Right atrium auricular region (tissue), 2 donors: ENCODE data around the gene CSTPP1. TPM values are rescaled to one million over a fixed set of nuclear protein-coding genes. Genes with fewer than 3 reads are reported as not detected.

Source experiments
- DNase-seq: peaks from one replicate; pipeline ENCODE4 v3.0.0-alpha.2; 2019; ENCODE audit warnings: low spot score
- H3K27ac ChIP-seq, 2 donors: fragments of 200-600 bp; sonication (generic); 1 replicate in 1 of 2; 2 replicates in 1 of 2; pipeline ENCODE4 v1.5.1; 2016 to 2019
- H3K27me3 ChIP-seq, 2 donors: fragments of 200-600 bp; sonication (generic); one replicate each; pipeline versions ENCODE4 v1.5.1 to v1.6.0; 2017 to 2019
- H3K36me3 ChIP-seq: fragments of 200-600 bp; sonication (generic); one replicate; pipeline ENCODE4 v1.5.1; 2016
- H3K4me1 ChIP-seq, 2 donors: fragments of 200-600 bp; sonication (generic); one replicate each; pipeline versions ENCODE4 v1.5.1 to v1.6.0; 2017 to 2019
- H3K4me3 ChIP-seq, 2 donors: fragments of 200-600 bp; sonication (generic); 1 replicate in 1 of 2; 2 replicates in 1 of 2; pipeline ENCODE4 v1.5.1; 2017 to 2019; ENCODE audit warnings: mild to moderate bottlenecking in 1 of 2, moderate library complexity in 1 of 2
- H3K9me3 ChIP-seq, 2 donors: fragments of 200-600 bp; sonication (generic); one replicate each; pipeline ENCODE4 v1.5.1; 2019
- CTCF ChIP-seq, 2 donors: fragments of 200-600 bp; sonication (generic); IDR thresholded peaks; one replicate each; pipeline ENCODE4 v1.5.1; 2019; ENCODE audit warnings: antibody characterized with exemption in 2 of 2
- total RNA-seq, 2 donors: library from RNA; depleted of rRNA; stranded (reverse); fragments of >200 nt; gene quantifications; one replicate each; pipeline ENCODE4 v1.1.0, GENCODE V29; 2016

The CSTPP1 gene
- total RNA-seq, 2 donors from 2014 or later, result 8.1 to 14.0 TPM

- no peaks in the 10 kb centered on the region for H3K9me3 ChIP-seq
- H3K36me3 ChIP-seq, result no peaks in the 10 kb centered on the region
- no peak for TF ChIP-seq CTCF (IDR thresholded peaks at IDR 0.05)
These were observed 91.9 kb downstream of the CSTPP1 start for GRCh38 chr11:47028195-47029093.

GRCh38 chr11:47033439-47033838, 96.9 kb downstream of the CSTPP1 start:
- no peaks in the 10 kb centered on the region for H3K27me3 ChIP-seq
- no peak overlapping the region for H3K27ac ChIP-seq
- no peak overlapping the region for H3K4me3 ChIP-seq
- H3K36me3 ChIP-seq, result no peaks in the 10 kb centered on the region
- no peaks in the 10 kb centered on the region for H3K9me3 ChIP-seq
- TF ChIP-seq CTCF (IDR thresholded peaks at IDR 0.05), result no peak
- no peak for DNase-seq
- no peaks in the 10 kb centered on the region for H3K4me1 ChIP-seq

More at GRCh38 chr11:47028195-47029093, 91.9 kb downstream of the CSTPP1 start:
- no peaks in the 10 kb centered on the region for H3K4me1 ChIP-seq
- H3K27me3 ChIP-seq, result no peaks in the 10 kb centered on the region
- DNase-seq, result no peak
- H3K4me3 ChIP-seq, result no peak overlapping the region
- H3K27ac ChIP-seq, result no peak overlapping the region

- no peak overlapping the region for H3K4me3 ChIP-seq
- no peak for DNase-seq
- H3K27ac ChIP-seq, result no peak overlapping the region
- H3K4me1 ChIP-seq, result no peaks in the 10 kb centered on the region
- TF ChIP-seq CTCF (IDR thresholded peaks at IDR 0.05), result no peak
- no peaks in the 10 kb centered on the region for H3K9me3 ChIP-seq
- no peaks in the 10 kb centered on the region for H3K27me3 ChIP-seq
- H3K36me3 ChIP-seq, result no peaks in the 10 kb centered on the region
These were observed 97.5 kb downstream of the CSTPP1 start for GRCh38 chr11:47034091-47034490.

- no peak for TF ChIP-seq CTCF (IDR thresholded peaks at IDR 0.05)
- H3K27me3 ChIP-seq, result no peaks in the 10 kb centered on the region
- no peak for DNase-seq
These were observed 98.5 kb downstream of the CSTPP1 start for GRCh38 chr11:47035108-47035507.

GRCh38 chr11:47044119-47044518, 107.6 kb downstream of the CSTPP1 start:
- no peaks in the 10 kb centered on the region for H3K36me3 ChIP-seq
- H3K4me3 ChIP-seq, result no peak overlapping the region
- TF ChIP-seq CTCF (IDR thresholded peaks at IDR 0.05), result no peak
- no peaks in the 10 kb centered on the region for H3K27me3 ChIP-seq
- no peaks in the 10 kb centered on the region for H3K9me3 ChIP-seq
- H3K4me1 ChIP-seq, result no peaks in the 10 kb centered on the region
- DNase-seq, result no peak
- no peak overlapping the region for H3K27ac ChIP-seq

More at GRCh38 chr11:47035108-47035507, 98.5 kb downstream of the CSTPP1 start:
- no peak overlapping the region for H3K4me3 ChIP-seq
- no peaks in the 10 kb centered on the region for H3K36me3 ChIP-seq
- no peaks in the 10 kb centered on the region for H3K4me1 ChIP-seq
- H3K27ac ChIP-seq, result no peak overlapping the region
- no peaks in the 10 kb centered on the region for H3K9me3 ChIP-seq
